Spleen (tissue), 11 donors: Measurements from ENCODE around the gene UBR2. TPM values are rescaled to one million over a fixed set of nuclear protein-coding genes. Genes with fewer than 3 reads are reported as not detected.
A peak's percentile ranks its signal among the peaks of the same experiment; 100 is the strongest.

ENCODE experiments used
- DNase-seq: peaks from one replicate; pipeline ENCODE4 v3.0.0-alpha.2; 2020
- H3K27ac ChIP-seq, 8 donors: fragments of 200-600 bp; sonication (generic) in 7 of 8; 1 replicate in 4 of 8; 2 replicates in 4 of 8; pipeline versions ENCODE4 v1.5.0 to v1.8.0; 2016 to 2021; ENCODE audit warnings: inconsistent platforms in 4 of 8, mild to moderate bottlenecking in 4 of 8, moderate library complexity in 1 of 8
- H3K27me3 ChIP-seq, 7 donors: fragments of 200-600 bp; sonication (generic) in 6 of 7; replicated peaks in 1 of 7; 1 replicate in 4 of 7; 2 replicates in 3 of 7; pipeline versions ENCODE4 v1.5.0 to v1.8.0; 2016 to 2021; ENCODE audit warnings: inconsistent platforms in 3 of 7, mild to moderate bottlenecking in 1 of 7
- H3K36me3 ChIP-seq, 6 donors: fragments of 200-600 bp; sonication (generic) in 5 of 6; 1 replicate in 4 of 6; 2 replicates in 2 of 6; pipeline versions ENCODE4 v1.5.0 to v1.8.0; 2016 to 2021; ENCODE audit warnings: inconsistent platforms in 2 of 6
- H3K4me1 ChIP-seq, 6 donors: fragments of 200-600 bp; sonication (generic) in 5 of 6; 1 replicate in 3 of 6; 2 replicates in 3 of 6; pipeline versions ENCODE4 v1.5.0 to v1.8.0; 2016 to 2021; ENCODE audit warnings: inconsistent platforms in 3 of 6
- H3K4me3 ChIP-seq, 8 donors: fragments of 200-600 bp; sonication (generic) in 7 of 8; 1 replicate in 4 of 8; 2 replicates in 4 of 8; pipeline versions ENCODE4 v1.5.0 to v1.8.0; 2016 to 2021; ENCODE audit warnings: inconsistent platforms in 4 of 8, mild to moderate bottlenecking in 4 of 8, moderate library complexity in 2 of 8
- H3K9me3 ChIP-seq, 8 donors: fragments of 200-600 bp; sonication (generic) in 7 of 8; 1 replicate in 4 of 8; 2 replicates in 4 of 8; pipeline versions ENCODE4 v1.5.0 to v1.8.0; 2016 to 2021; ENCODE audit warnings: inconsistent platforms in 4 of 8
- CTCF ChIP-seq, 11 experiments: fragments of 200-600 bp in 7 of 11; fragments of 450-650 bp in 4 of 11; sonication (generic) in 4 of 11; IDR thresholded peaks in 8 of 11; conservative IDR thresholded peaks in 3 of 11; 1 replicate in 7 of 11; 2 replicates in 4 of 11; pipeline versions ENCODE4 v1.4.0 to v1.8.0; 2016 to 2021; ENCODE audit warnings: antibody characterized with exemption in 11 of 11, inconsistent platforms in 4 of 11, mild to moderate bottlenecking in 1 of 11
- POLR2A ChIP-seq, 3 donors: fragments of 450-650 bp; IDR thresholded peaks; one replicate each; pipeline ENCODE4 v1.5.1; 2017; ENCODE audit warnings: antibody characterized with exemption in 3 of 3, mild to moderate bottlenecking in 1 of 3
- POLR2AphosphoS5 ChIP-seq, 3 donors: sonication (generic); formaldehyde crosslinking; IDR thresholded peaks; one replicate each; pipeline ENCODE4 v1.5.1; 2017; ENCODE audit warnings: antibody characterized with exemption in 3 of 3
- WGBS, 5 donors: extraction: QIAGEN DNeasy Blood & Tissue Kit in 3 of 5; methylation state at CpG; one replicate each; pipeline versions ENCODE4 v1.1.5 to v1.1.7; 2013 to 2018; 5-methylcytosine and 5-hydroxymethylcytosine counted together
- intact Hi-C: fragments of 100-400 bp; cut with DNase I; formaldehyde crosslinking; loops from one replicate; pipeline ENCODE4 v1.15.0; 2023; ENCODE audit warnings: low total_unique reads
- polyA plus RNA-seq, 3 donors: library from polyadenylated mRNA; stranded (reverse); fragments of 200-250 nt; gene quantifications; one replicate each; pipeline ENCODE4 v1.2.1, GENCODE V29; 2013
- total RNA-seq, 7 donors: library from RNA; depleted of rRNA in 3 of 7; stranded (reverse); fragments of >200 nt in 3 of 7; fragmentation: NEBNext Ultra II Directional in 4 of 7; extraction: Animal tissue kit (Norgen Biotek cat#: 25700) in 4 of 7; gene quantifications; one replicate each; pipeline versions ENCODE4 v1.1.0 to v1.2.1, GENCODE V29; 2016 to 2021
- donor health status: healthy with polysubstance abuse.
- donor health status: DM: no; HTN: no; CAD: no; lungs with moderate emphysema.
- donor health status: DM: no; HTN: no; CAD: no.
- donor health status: Bipolar disorder and iron deficiency.
- donor health status: healthy.
- donor health status: DM: no; HTN: no; CAD: no.
- donor health status: DM: yes; HTN: yes; CAD: no.

Gene UBR2
- total and polyA plus RNA-seq, 10 donors, result 7.4 to 51.8 (median 43.7) TPM

- Histone ChIP-seq H3K27me3 (no peaks in the 10 kb centered on the region), H3K4me3 (no peak overlapping the region), H3K27ac (no peak overlapping the region), H3K9me3 (no peaks in the 10 kb centered on the region), H3K4me1 (peaks cover 10 to 31% (median 19%) of the 10 kb centered on the region in 6 donors), H3K36me3 (peaks cover 0 to 8% (median 0%) of the 10 kb centered on the region in 6 donors)
- no peak for DNase-seq
- intact Hi-C loops, result no loop called here
- 56 to 89% (median 76%) methylated on average over 3 of the region's 3 CpGs for WGBS, 5 donors
- TF ChIP-seq POLR2AphosphoS5 (IDR thresholded peaks at IDR 0.05) (no peak), CTCF (IDR thresholded peaks at IDR 0.05 in 8 of 11, conservative IDR thresholded peaks at IDR 0.05 in 3 of 11) (no peak), POLR2A (IDR thresholded peaks at IDR 0.05) (no peak)
Measured at GRCh38 chr6:42561986-42562385, 1.8 kb upstream of the UBR2 start.

GRCh38 chr6:42562788-42563405 lies 932 bp upstream of the UBR2 start:
- TF ChIP-seq POLR2A (IDR thresholded peaks at IDR 0.05) (no peak), POLR2AphosphoS5 (IDR thresholded peaks at IDR 0.05) (no peak), CTCF (IDR thresholded peaks at IDR 0.05 in 8 of 11, conservative IDR thresholded peaks at IDR 0.05 in 3 of 11) (no peak)
- peak overlapping the region in 1 of 8 donors; percentile 96 for H3K4me3 ChIP-seq
- WGBS, 5 donors, result 77 to 84% (median 79%) methylated on average over 6 of the region's 6 CpGs
- no peaks in the 10 kb centered on the region for H3K27me3 ChIP-seq
- intact Hi-C loops, result no loop called here
- H3K36me3 ChIP-seq, result peaks cover 0 to 11% (median 0%) of the 10 kb centered on the region in 6 donors
- no peaks in the 10 kb centered on the region for H3K9me3 ChIP-seq
- peaks cover 17 to 40% (median 28%) of the 10 kb centered on the region in 6 donors for H3K4me1 ChIP-seq
- peak overlapping the region in 2 of 8 donors; percentile 97 to 98 for H3K27ac ChIP-seq
- no peak for DNase-seq

GRCh38 chr6:42564506-42564825 lies 637 bp downstream of the UBR2 start:
- H3K4me3 ChIP-seq, result peak overlapping the region; percentile 81 to 97 (median 90)
- peaks cover 0 to 11% (median 0%) of the 10 kb centered on the region in 6 donors for H3K36me3 ChIP-seq
- H3K27ac ChIP-seq, result peak overlapping the region; percentile 90 to 98 (median 98)
- TF ChIP-seq POLR2AphosphoS5 (IDR thresholded peaks at IDR 0.05) (no peak), CTCF (IDR thresholded peaks at IDR 0.05 in 8 of 11, conservative IDR thresholded peaks at IDR 0.05 in 3 of 11) (no peak), POLR2A (IDR thresholded peaks at IDR 0.05) (no peak)
- peaks cover 27 to 56% (median 44%) of the 10 kb centered on the region in 6 donors for H3K4me1 ChIP-seq
- no peaks in the 10 kb centered on the region for H3K27me3 ChIP-seq
- intact Hi-C loops, result no loop called here
- H3K9me3 ChIP-seq, result no peaks in the 10 kb centered on the region
- no peak for DNase-seq
- WGBS, 5 donors, result 0 to 1% (median 0%) methylated on average over 11 of the region's 11 CpGs

GRCh38 chr6:42565823-42566613 lies 2.2 kb downstream of the UBR2 start:
- peaks cover 31 to 72% (median 56%) of the 10 kb centered on the region in 6 donors for H3K4me1 ChIP-seq
- no peak for DNase-seq
- WGBS, 5 donors, result 47 to 65% (median 57%) methylated on average over 15 of the region's 15 CpGs
- intact Hi-C loops, result no loop called here
- no peaks in the 10 kb centered on the region for H3K27me3 ChIP-seq
- TF ChIP-seq POLR2A (IDR thresholded peaks at IDR 0.05) (no peak), CTCF (IDR thresholded peaks at IDR 0.05 in 8 of 11, conservative IDR thresholded peaks at IDR 0.05 in 3 of 11) (no peak), POLR2AphosphoS5 (IDR thresholded peaks at IDR 0.05) (no peak)
- H3K4me3 ChIP-seq, result peak overlapping the region; percentile 81 to 97 (median 90)
- H3K9me3 ChIP-seq, result no peaks in the 10 kb centered on the region
- H3K36me3 ChIP-seq, result peaks cover 0 to 11% (median 0%) of the 10 kb centered on the region in 6 donors
- peak overlapping the region; percentile 90 to 98 (median 98) for H3K27ac ChIP-seq
